Measurements from ENCODE around the gene LRP5.
"Not testable (repeated sequence)": the region's sequence is repeated elsewhere in the genome, so short reads cannot be mapped to it uniquely, and the experiment has no call there.

The LRP5 gene

DNA sequence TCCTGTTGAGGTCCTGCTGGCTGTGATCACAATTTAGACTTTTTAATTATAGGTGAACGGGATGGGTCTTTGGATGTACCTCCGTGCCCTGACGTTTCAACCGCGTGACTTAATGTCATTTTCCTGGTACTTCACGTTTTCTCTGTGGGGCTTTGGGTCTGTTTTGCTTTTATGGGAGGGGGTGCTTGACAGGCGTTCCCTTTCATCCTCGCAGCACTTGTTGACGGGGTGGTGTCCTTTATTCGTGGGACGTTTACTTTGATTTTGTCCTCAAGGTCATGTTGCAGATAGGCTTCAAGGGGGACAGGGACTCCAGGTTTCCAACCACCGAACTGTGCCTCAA lies 149.2 kb downstream of the LRP5 start:
- no peak for DNase-seq (ENCODE audit: low read depth in 1 of 2, low spot score in 1 of 2)

- no peak for DNase-seq (ENCODE audit: low read depth in 1 of 2, low spot score in 1 of 2)
Measured at GRCh38 chr11:68463714-68464113, 151.3 kb downstream of the LRP5 start.

GRCh38 chr11:68467201-68467834 lies 154.9 kb downstream of the LRP5 start:
- no peak for DNase-seq (ENCODE audit: low read depth in 1 of 2, low spot score in 1 of 2)

GRCh38 chr11:68468217-68468828 lies 155.9 kb downstream of the LRP5 start:
- DNase-seq (ENCODE audit: low read depth in 1 of 2, low spot score in 1 of 2) = no peak

DNA sequence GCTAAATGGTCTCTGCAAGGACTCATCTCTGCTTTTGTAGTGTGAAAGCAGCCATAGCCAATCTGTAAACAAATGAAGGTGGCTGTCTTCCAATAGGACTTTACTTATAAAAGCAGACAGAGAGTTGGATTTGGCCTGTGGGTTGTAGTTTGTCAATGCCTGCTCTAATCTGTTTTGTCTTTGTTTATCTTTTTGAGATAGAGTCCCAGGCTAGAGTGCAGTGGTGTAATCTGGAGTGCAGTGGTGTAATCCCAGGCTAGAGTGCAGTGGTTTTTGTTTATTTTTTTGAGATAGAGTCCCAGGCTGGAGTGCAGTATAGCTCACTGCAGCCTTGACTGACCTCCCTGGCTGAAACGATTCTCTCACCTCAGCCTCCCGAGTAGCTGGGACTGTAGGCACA lies 156.7 kb downstream of the LRP5 start:
- no peak for DNase-seq (ENCODE audit: low read depth in 1 of 2, low spot score in 1 of 2)

DNA sequence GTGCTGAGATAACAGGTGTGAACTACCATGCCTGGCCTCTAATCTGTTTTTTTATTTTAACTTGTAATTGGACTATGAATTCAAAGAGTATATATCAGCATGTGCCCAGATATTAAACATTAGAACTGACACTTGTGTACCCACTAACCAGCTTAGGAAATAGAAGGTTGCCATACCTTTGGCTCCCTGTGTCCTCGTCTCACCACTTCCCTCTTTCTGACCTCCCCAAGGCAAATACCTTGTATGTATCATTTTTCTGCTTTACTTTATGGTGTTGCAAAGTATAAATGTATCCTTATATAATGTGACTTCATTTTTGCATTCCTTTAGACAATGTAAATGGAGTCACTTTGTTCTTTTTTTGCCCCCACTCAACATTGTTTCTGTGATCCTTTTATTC lies 157.3 kb downstream of the LRP5 start:
- DNase-seq (ENCODE audit: low read depth in 1 of 2, low spot score in 1 of 2) = no peak

- DNase-seq (ENCODE audit: low read depth in 1 of 2, low spot score in 1 of 2) = no peak
Measured at GRCh38 chr11:68470304-68470811, 158.0 kb downstream of the LRP5 start.

DNA sequence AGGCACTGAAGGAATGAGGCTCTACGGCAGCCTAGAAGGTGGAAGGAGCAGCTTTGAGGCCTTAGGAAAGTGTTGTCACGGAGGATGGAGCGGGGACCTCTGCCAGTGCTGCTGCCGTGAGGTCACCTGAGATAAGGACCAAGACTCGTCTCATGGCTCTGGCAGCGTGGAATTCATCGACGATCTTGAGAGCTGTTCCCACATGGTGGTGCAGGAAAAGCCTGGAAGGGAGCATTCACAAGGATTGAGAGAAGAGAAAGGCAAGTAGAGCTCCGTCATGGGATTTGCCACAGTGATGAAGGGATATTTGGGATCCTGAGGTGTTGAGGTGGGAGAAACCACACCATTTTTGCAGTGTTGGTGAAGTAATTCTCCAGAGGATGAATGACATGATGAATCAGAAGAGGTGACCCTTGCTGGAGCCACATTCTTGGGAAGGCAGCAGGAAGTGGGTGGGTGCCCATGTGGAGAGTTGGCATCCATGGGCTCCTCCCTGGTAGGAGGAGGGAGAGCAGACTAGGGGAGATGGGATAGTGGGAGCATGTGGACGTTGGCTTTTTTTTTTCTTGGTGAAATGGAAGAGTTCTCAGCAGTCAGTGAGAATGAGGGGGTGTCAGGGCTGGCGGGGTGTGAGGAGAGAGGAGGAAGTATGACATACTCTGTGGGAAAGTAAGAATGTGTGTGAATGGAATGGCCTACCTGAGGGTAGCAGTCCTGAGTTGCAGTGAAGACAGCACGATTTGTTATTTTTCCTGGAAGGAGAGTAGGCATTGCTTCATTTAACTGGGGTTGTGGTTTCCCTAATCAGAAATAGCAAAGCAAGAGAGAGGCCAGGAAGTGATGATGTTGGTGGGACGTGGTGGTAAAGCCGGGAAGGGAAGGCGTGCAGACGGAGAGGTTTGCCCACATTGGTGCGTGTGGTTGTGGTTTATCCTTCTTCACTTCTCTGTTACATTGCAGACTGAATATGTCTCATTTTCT lies 159.3 kb downstream of the LRP5 start:
- DNase-seq (ENCODE audit: low read depth in 1 of 2, low spot score in 1 of 2) = no peak

GRCh38 chr11:68472778-68473177 lies 160.4 kb downstream of the LRP5 start:
- DNase-seq (ENCODE audit: low read depth in 1 of 2, low spot score in 1 of 2) = no peak

GRCh38 chr11:68473693-68474092 lies 161.3 kb downstream of the LRP5 start:
- no peak for DNase-seq (ENCODE audit: low read depth in 1 of 2, low spot score in 1 of 2)

DNA sequence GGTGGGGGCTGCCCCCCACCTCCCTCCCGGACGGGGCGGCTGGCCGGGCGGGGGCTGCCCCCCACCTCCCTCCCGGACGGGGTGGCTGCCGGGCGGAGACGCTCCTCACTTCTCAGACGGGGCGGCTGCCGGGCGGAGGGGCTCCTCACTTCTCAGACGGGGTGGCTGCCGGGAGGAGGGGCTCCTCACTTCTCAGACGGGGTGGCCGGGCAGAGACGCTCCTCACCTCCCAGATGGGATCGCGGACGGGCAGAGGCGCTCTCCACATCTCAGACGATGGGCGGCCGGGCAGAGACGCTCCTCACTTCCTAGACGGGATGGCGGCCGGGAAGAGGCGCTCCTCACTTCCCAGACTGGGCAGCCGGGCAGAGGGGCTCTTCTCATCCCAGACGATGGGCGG lies 163.2 kb downstream of the LRP5 start:
- not testable (repeated sequence) for DNase-seq (ENCODE audit: low read depth in 1 of 2, low spot score in 1 of 2)

GRCh38 chr11:68479390-68479789 lies 167.0 kb downstream of the LRP5 start:
- DNase-seq (ENCODE audit: low read depth in 1 of 2, low spot score in 1 of 2) = no peak

DNA sequence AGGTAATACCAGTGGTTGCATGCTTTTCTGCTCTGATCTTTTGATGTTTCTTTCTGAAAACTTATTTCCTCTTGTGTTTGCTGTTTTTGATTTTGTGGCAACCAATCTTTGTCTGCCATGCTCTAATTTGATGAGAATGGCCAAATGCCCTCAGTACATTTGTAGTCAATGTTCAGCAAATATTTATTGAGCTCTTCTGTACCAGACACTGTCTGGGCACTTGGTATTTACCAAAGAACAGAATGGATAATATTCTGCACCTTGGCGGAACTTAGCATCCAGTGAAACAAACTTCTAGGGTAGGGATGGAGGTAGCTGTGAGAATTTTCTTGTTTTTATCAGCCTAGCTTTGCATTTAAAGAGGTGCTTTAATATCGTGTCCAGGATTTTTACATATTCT lies 167.8 kb downstream of the LRP5 start:
- DNase-seq (ENCODE audit: low read depth in 1 of 2, low spot score in 1 of 2) = no peak

DNA sequence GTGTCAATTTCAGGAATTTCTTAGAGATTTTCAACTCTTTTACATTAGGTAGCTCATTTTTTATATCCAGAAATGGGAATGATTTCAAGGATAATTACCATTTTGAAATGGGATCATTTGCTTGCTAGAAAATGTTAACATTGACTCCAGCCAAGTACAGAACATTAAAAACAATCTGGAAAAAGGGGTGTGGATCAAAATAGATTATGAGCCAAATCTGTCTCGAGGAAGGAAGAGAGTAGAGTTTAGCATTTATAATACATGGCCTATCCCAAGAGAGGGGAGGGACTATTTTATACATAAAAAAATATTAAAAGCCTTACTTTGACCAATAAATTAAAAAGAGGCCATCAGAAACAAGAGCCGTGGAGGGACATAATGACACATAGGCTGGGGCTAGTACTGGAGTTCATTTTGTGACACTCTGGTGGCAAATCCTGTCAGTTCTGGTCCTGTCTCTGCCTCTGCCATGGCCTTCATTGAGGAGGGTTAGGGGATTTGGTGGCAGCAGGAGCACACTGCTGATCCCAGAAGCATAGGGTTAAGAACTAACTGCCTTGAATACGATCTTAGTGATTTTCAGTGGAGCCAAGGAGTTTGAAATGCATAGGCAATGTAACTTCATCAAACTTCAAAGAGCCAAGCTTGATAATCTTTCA lies 168.6 kb downstream of the LRP5 start:
- DNase-seq (ENCODE audit: low read depth in 1 of 2, low spot score in 1 of 2) = no peak

GRCh38 chr11:68481579-68482240 lies 169.3 kb downstream of the LRP5 start:
- DNase-seq (ENCODE audit: low read depth in 1 of 2, low spot score in 1 of 2) = no peak

DNA sequence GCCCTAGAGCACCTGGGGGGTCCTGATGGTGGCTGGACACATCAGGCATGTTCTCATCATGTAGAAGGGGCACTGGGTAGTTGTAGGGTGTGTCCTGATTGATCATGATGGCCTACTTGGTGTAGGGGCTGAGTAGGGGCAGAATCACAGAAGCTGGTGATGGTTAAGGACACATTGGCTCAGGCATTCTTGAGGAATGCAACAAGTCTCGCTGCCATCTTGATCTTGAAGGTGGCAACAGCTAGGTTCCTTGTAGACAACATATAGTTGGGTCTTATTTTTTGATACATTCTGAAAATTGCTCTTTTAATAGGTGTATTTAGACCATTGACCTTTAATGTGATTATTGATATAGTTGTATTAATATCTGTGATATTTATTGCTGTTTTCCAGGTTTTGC lies 176.2 kb downstream of the LRP5 start:
- DNase-seq (ENCODE audit: low read depth in 1 of 2, low spot score in 1 of 2) = no peak

GRCh38 chr11:68495220-68495729 lies 182.9 kb downstream of the LRP5 start:
- DNase-seq (ENCODE audit: low read depth in 1 of 2, low spot score in 1 of 2) = no peak

GRCh38 chr11:68495872-68496271 lies 183.5 kb downstream of the LRP5 start:
- no peak for DNase-seq (ENCODE audit: low read depth in 1 of 2, low spot score in 1 of 2)

DNA sequence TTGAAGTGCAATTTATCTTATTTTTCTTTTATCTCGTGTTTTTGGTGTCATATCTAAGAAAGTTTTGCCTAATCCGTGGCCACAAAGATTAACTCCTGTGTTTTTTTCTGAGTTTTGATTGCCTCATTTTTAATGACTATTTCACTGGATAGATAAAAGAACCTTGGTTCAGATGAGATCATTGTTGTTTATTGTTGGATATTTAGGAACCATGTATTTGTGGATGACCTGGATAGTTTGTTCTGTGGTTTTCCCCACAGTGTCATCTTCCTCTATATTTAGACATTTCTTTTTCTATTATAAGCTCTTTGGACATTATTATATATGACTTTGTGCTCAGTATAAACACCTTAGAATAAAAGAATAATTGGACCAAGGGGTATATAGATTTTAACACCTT lies 185.4 kb downstream of the LRP5 start:
- DNase-seq (ENCODE audit: low read depth in 1 of 2, low spot score in 1 of 2) = no peak

DNA sequence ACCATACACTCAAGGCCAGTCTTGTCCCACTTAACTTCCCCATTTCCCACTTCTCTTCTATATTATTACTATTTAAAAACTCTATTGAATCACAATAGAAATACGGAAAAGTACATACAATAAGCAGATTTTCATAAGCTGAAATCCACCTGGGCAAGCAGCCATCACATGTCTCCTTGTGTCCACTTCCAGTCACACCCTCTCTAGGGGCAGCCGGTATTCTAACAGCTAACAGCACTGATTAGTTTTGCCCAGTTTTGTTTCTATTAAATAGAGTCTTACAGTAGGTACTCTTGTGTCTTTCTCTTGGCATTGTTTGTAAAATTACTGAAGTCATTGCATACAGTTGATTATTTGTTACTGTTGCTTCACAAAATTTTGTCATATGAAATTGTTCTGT lies 185.9 kb downstream of the LRP5 start:
- no peak for DNase-seq (ENCODE audit: low read depth in 1 of 2, low spot score in 1 of 2)

All from stimulated activated CD4-positive, alpha-beta T cell treated with anti-CD3 and anti-CD28 coated beads, Interleukin-15, amount 100 ng/mL, for 1 hour (primary cell).